AG04449 (cell line): ENCODE measurements around the gene AKAP6.

Experiments used
- CTCF ChIA-PET: fragments of 350-600 bp; formaldehyde crosslinking; extraction: SDS; loops from one replicate; lab custom pipeline; 2021; ENCODE audit warnings: antibody characterized with exemption; lab: Yijun Ruan, JAX
- POLR2A ChIA-PET: fragments of 400-600, 350-600 bp; formaldehyde crosslinking; extraction: SDS; loops from one replicate; lab custom pipeline; 2020; ENCODE audit warnings: antibody characterized with exemption, inconsistent platforms; lab: Yijun Ruan, JAX
- DNase-seq: peaks from one replicate; pipeline ENCODE4 v3.0.0-alpha.2; 2010; ENCODE audit warnings: low read depth, low spot score
- H3K4me3 ChIP-seq: 2 replicates; pipeline ENCODE4 v1.5.1; 2011; ENCODE audit warnings: low read depth, mild to moderate bottlenecking, control low read depth, low read length
- TF ChIP-seq, protein P1 (sequence below): IDR thresholded peaks from one replicate; pipeline ENCODE4 v1.5.1; 2011; ENCODE audit warnings: mild to moderate bottlenecking, moderate library complexity, low read length, control low read depth, inconsistent platforms; ENCODE audit not compliant: insufficient read depth; ENCODE audit errors: missing control alignments

Gene AKAP6

DNA sequence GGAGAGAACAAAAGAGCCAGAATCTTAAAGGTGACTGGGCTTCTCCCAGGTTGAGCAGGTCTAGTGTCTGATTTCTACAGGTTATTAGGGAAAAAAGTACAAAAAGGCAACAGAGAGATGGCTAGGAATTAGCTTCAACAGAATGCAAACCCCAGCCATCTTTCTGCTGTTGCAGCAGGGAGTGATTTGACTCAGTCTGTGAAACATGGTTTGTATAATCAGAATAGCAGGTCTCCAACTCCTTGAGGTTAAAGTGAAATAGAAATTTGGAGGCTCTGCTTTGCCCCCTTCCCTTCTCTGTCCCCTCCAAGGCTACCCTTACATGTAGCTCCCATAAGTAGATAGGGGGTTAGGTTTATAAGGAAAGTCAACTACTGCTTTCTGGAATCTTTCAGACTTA, 105.8 kb downstream of the AKAP6 start:
- no peak for DNase-seq
- ChIA-PET CTCF (no interaction called here), POLR2A (no interaction called here)
- no peak overlapping the region for H3K4me3 ChIP-seq
- TF ChIP-seq, protein P1, sequence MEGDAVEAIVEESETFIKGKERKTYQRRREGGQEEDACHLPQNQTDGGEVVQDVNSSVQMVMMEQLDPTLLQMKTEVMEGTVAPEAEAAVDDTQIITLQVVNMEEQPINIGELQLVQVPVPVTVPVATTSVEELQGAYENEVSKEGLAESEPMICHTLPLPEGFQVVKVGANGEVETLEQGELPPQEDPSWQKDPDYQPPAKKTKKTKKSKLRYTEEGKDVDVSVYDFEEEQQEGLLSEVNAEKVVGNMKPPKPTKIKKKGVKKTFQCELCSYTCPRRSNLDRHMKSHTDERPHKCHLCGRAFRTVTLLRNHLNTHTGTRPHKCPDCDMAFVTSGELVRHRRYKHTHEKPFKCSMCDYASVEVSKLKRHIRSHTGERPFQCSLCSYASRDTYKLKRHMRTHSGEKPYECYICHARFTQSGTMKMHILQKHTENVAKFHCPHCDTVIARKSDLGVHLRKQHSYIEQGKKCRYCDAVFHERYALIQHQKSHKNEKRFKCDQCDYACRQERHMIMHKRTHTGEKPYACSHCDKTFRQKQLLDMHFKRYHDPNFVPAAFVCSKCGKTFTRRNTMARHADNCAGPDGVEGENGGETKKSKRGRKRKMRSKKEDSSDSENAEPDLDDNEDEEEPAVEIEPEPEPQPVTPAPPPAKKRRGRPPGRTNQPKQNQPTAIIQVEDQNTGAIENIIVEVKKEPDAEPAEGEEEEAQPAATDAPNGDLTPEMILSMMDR: no peak

DNA sequence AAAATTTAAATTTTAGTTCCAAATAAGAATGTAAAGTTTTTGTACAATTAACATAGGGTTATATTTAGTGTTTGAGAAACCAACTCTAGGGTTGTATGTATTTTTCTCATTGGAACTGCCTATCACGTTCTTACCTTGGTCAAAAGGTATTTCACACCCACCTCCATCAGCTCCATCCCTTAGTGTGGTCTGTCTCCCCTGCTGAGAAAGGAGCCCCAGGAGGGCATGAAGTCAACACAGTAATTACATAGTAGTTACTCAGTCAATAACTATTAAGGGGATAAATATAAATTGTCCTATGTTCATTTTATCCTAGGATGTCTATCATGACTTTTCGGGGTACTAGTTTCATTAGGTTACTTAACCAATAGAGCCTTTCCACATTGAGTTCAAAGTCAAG, 106.3 kb downstream of the AKAP6 start:
- H3K4me3 ChIP-seq: no peak overlapping the region
- ChIA-PET CTCF (interaction anchor here (1.0 kb wide), 1 partner anchor 15 kb away, joined by 3 read pairs; no protein-coding TSS in a partner anchor), POLR2A (no interaction called here)

DNA sequence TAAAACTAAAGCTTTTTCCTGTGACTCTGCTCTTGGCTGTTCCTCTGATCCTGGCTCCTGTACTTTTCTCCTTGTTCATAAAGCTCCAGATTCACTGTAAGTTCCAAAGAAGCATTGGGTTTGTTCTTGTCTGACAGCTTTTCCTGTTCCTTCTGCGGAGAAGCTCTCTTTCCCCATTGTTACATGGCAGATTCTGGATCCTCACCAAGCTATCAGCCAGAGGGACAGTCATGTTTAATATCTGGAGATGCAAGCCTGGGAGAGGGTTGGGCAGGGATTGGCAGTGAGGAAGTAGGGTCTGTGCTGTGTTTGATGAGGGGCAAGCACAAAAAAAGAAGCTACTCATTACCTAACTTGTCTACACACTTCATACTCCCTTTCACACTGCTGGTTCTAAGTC, 107.9 kb downstream of the AKAP6 start:
- TF ChIP-seq, protein P1: no peak
- H3K4me3 ChIP-seq: no peak overlapping the region
- CTCF ChIA-PET: interaction anchor here (1.5 to 1.6 kb wide), 2 partner anchors 9 to 13 kb away, joined by 3 to 4 read pairs; no protein-coding TSS in a partner anchor
- DNase-seq: no peak
- POLR2A ChIA-PET: no interaction called here

More for the DNA sequence above, 106.3 kb downstream of the AKAP6 start:
- no peak for DNase-seq
- TF ChIP-seq, protein P1: no peak

DNA sequence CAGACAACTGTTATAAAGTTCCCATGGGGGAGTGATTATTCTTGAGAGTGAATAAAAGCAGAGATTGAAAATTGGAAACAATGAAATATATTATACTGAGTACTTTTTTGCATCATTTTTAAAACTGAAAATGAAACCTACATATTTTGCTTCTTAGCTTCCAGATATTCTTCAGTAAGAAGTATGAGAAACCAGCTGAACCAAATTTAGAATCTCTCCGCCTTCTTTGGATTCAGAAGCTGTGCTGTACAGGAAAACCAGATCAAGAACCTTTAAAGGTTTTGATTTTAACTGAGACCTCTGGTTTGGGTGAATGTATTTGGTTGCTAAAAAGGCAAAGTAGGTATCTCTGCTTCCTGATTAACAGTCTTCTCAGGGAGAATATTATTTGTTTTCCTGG, 109.4 kb downstream of the AKAP6 start:
- POLR2A ChIA-PET: no interaction called here
- CTCF ChIA-PET: no interaction called here
- H3K4me3 ChIP-seq: no peak overlapping the region
- DNase-seq: no peak
- TF ChIP-seq, protein P1: no peak

DNA sequence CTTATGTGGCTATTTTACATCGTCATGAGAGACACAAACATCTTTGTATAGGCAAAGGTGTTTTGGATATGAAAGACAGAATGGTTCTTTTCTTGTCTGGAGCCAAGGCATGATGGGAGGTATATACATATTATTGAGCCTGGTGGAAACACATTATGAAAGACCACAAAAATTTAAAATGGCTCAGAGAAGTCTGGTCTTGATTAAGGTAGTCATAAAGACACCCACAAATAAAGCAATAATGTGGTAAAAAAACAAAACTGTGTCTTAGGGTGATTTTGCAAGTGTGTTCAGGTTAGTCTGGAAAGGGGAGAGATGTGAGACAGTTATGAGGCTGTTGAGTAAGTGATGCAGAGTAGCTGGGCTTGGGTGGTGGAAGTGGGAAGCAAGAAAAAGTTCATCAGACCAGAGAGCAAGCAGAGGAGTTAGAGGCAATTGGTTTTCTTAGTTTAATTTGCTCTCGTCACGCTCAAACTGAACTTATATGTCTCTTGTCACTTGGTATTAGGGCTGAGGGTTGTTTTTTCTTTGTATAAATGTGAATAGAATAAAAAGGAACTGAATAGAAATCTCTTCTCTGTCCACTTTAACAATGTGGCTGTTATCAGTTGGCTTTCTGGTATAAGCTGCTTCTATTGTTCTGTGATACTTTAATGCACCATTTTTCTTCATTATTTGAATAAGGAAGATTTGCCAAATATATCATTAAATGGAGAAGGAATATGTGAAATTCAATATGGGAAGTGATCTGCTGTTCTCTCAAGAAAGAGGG, 115.0 kb downstream of the AKAP6 start:
- ChIA-PET CTCF (interaction anchor here (1.7 kb wide), 1 partner anchor 116 kb away, joined by 4 read pairs; no protein-coding TSS in a partner anchor), POLR2A (no interaction called here)
- H3K4me3 ChIP-seq: no peak overlapping the region
- TF ChIP-seq, protein P1: no peak
- no peak for DNase-seq

DNA sequence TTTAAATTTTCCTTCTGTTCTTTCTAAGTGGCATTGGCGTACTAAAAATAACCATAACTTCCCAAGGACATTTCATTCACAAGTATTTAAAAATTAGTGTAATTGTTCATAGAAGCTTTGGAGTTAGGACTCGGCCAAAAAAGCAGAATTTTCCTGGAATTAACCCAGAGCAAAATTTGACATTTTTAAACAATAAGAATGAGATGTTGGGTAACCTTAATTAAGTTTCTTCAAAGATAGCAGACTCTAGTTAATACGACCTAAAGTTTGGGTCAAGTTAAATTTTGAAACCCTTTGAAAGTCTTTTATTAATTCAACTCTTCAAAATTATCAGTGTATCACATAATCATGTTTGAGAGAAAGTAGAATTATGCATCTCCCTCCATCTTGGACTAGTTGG, 118.3 kb downstream of the AKAP6 start:
- no peak overlapping the region for H3K4me3 ChIP-seq
- TF ChIP-seq, protein P1: no peak
- ChIA-PET CTCF (interaction anchor here (1.9 kb wide), 1 partner anchor 15 kb away, joined by 5 read pairs; no protein-coding TSS in a partner anchor), POLR2A (no interaction called here)
- DNase-seq: no peak
